Endodermal cell (in vitro differentiated cells): ENCODE measurements around the gene CENPP. TPM values are rescaled to one million over a fixed set of nuclear protein-coding genes. Genes with fewer than 3 reads are reported as not detected.
A peak's percentile ranks its signal among the peaks of the same experiment; 100 is the strongest.

Experiments
- DNase-seq: peaks from one replicate; pipeline ENCODE4 v3.0.0-alpha.2; 2017
- H3K27ac ChIP-seq: 2 replicates; pipeline ENCODE4 v1.5.1; 2013; ENCODE audit warnings: mild to moderate bottlenecking, low read depth, low read length, moderate library complexity
- H3K27me3 ChIP-seq: 2 replicates; pipeline ENCODE4 v1.6.1; 2013; ENCODE audit warnings: mild to moderate bottlenecking, low read length, moderate library complexity; ENCODE audit not compliant: insufficient read depth, control insufficient read depth, poor library complexity, severe bottlenecking
- H3K36me3 ChIP-seq: 2 replicates; pipeline ENCODE4 v1.7.0; 2013; ENCODE audit warnings: mild to moderate bottlenecking, low read length, moderate library complexity; ENCODE audit not compliant: control insufficient read depth, insufficient read depth
- H3K4me1 ChIP-seq: one replicate; pipeline ENCODE4 v1.7.0; 2013; ENCODE audit warnings: low read length; ENCODE audit not compliant: control insufficient read depth, insufficient read depth
- H3K4me3 ChIP-seq: 2 replicates; pipeline ENCODE4 v1.5.1; 2013; ENCODE audit warnings: mild to moderate bottlenecking, low read length, moderate library complexity
- H3K9ac ChIP-seq: 2 replicates; pipeline ENCODE4 v1.6.1; 2013; ENCODE audit warnings: mild to moderate bottlenecking, low read length, moderate library complexity; ENCODE audit not compliant: poor library complexity, severe bottlenecking; ENCODE audit errors: extremely low read depth
- H3K9me3 ChIP-seq: 2 replicates; pipeline ENCODE4 v1.6.1; 2013; ENCODE audit warnings: mild to moderate bottlenecking, low read length, moderate library complexity; ENCODE audit not compliant: control insufficient read depth
- H3K27ac Mint-ChIP-seq: 2 replicates; pipeline ENCODE4 v1.8.0; 2020; ENCODE audit warnings: mixed read lengths
- H3K27me3 Mint-ChIP-seq: 2 replicates; pipeline ENCODE4 v1.8.0; 2021; ENCODE audit warnings: mild to moderate bottlenecking, mixed read lengths; ENCODE audit not compliant: insufficient read depth
- H3K36me3 Mint-ChIP-seq: 2 replicates; pipeline ENCODE4 v1.8.0; 2020; ENCODE audit warnings: low read depth, mixed read lengths
- H3K4me1 Mint-ChIP-seq: 2 replicates; pipeline ENCODE4 v1.8.0; 2020; ENCODE audit warnings: mixed read lengths
- H3K4me3 Mint-ChIP-seq: 2 replicates; pipeline ENCODE4 v1.8.0; 2020; ENCODE audit warnings: mild to moderate bottlenecking, moderate library complexity, mixed read lengths
- H3K9me3 Mint-ChIP-seq: 2 replicates; pipeline ENCODE4 v1.8.0; 2020; ENCODE audit warnings: mild to moderate bottlenecking, mixed read lengths
- CTCF ChIP-seq: fragments of 200-600 bp; sonication (generic); conservative IDR thresholded peaks from 2 replicates; pipeline ENCODE4 v1.5.0; 2021; ENCODE audit warnings: antibody characterized with exemption, mild to moderate bottlenecking
- WGBS, 2 experiments: methylation state at CpG; one replicate each; pipeline versions ENCODE4 v1.1.5 to v1.1.7; 2013; ENCODE audit warnings: missing lambda C conversion rate in 2 of 2, mixed read lengths in 1 of 2; ENCODE audit not compliant: insufficient coverage in 1 of 2, insufficient read length in 1 of 2; 5-methylcytosine and 5-hydroxymethylcytosine counted together
- total RNA-seq, 2 donors: library from RNA; stranded (reverse); fragmentation: NEBNext Ultra II Directional in 1 of 2; extraction: Animal tissue kit (Norgen Biotek cat#: 25700) in 1 of 2; gene quantifications; 2 replicates in 1 of 2; 3 replicates in 1 of 2; pipeline ENCODE4 v1.2.1, GENCODE V29; 2021

The CENPP gene
- total RNA-seq, 2 donors from 2014 or later: 8.2 to 9.2 TPM

GRCh38 chr9:92444841-92445240 lies 119.1 kb downstream of the CENPP start:
- no peak for TF ChIP-seq CTCF
- Mint-ChIP-seq H3K4me3 (no peak overlapping the region), H3K9me3 (no peaks in the 10 kb centered on the region), H3K27me3 (no peaks in the 10 kb centered on the region), H3K27ac (no peak overlapping the region), H3K36me3 (no peaks in the 10 kb centered on the region), H3K4me1 (peaks cover 7% of the 10 kb centered on the region)
- H3K9me3 ChIP-seq: no peaks in the 10 kb centered on the region
- WGBS, 2 experiments: 70 to 88% methylated on average over 2 to 4 of the region's 4 CpGs
- H3K36me3 ChIP-seq: no peaks in the 10 kb centered on the region
- no peaks in the 10 kb centered on the region for H3K27me3 ChIP-seq
- H3K4me3 ChIP-seq: no peak overlapping the region
- no peak for DNase-seq
- no peaks in the 10 kb centered on the region for H3K4me1 ChIP-seq
- no peak overlapping the region for H3K9ac ChIP-seq
- H3K27ac ChIP-seq: no peak overlapping the region

GRCh38 chr9:92446536-92446935 lies 120.8 kb downstream of the CENPP start:
- no peak for DNase-seq
- H3K4me1 Mint-ChIP-seq: peaks cover 7% of the 10 kb centered on the region
- no peaks in the 10 kb centered on the region for H3K27me3 Mint-ChIP-seq
- H3K36me3 ChIP-seq: no peaks in the 10 kb centered on the region
- H3K9me3 ChIP-seq: no peaks in the 10 kb centered on the region
- H3K36me3 Mint-ChIP-seq: no peaks in the 10 kb centered on the region
- no peak overlapping the region for H3K27ac ChIP-seq
- no peak overlapping the region for H3K9ac ChIP-seq
- TF ChIP-seq CTCF: no peak
- H3K4me1 ChIP-seq: no peaks in the 10 kb centered on the region
- H3K27me3 ChIP-seq: no peaks in the 10 kb centered on the region
- H3K4me3 ChIP-seq: no peak overlapping the region
- H3K27ac Mint-ChIP-seq: no peak overlapping the region
- peaks cover 3% of the 10 kb centered on the region for H3K9me3 Mint-ChIP-seq
- no peak overlapping the region for H3K4me3 Mint-ChIP-seq

GRCh38 chr9:92455217-92455616 lies 129.5 kb downstream of the CENPP start:
- Mint-ChIP-seq H3K27ac (no peak overlapping the region), H3K4me3 (no peak overlapping the region), H3K27me3 (no peaks in the 10 kb centered on the region)

More at GRCh38 chr9:92455217-92455616, 129.5 kb downstream of the CENPP start:
- H3K4me1 Mint-ChIP-seq: no peaks in the 10 kb centered on the region
- H3K4me1 ChIP-seq: no peaks in the 10 kb centered on the region
- 81% methylated on average over 3 of the region's 3 CpGs; no CpG with 5 or more reads in 1 of the 2 experiments for WGBS, 2 experiments
- peak; percentile 59 for DNase-seq
- H3K9me3 ChIP-seq: no peaks in the 10 kb centered on the region
- peak; percentile 66 for TF ChIP-seq CTCF
- no peaks in the 10 kb centered on the region for H3K36me3 ChIP-seq
- H3K27me3 ChIP-seq: no peaks in the 10 kb centered on the region
- H3K9ac ChIP-seq: no peak overlapping the region
- H3K9me3 Mint-ChIP-seq: peaks cover 3% of the 10 kb centered on the region
- H3K36me3 Mint-ChIP-seq: no peaks in the 10 kb centered on the region
- H3K27ac ChIP-seq: no peak overlapping the region
- no peak overlapping the region for H3K4me3 ChIP-seq
